LNCaP clone FGC (cell line): ENCODE data around the gene CACNB4.

Experiments used
- DNase-seq: peaks from one replicate; pipeline ENCODE4 v3.0.0-alpha.2; 2011; ENCODE audit warnings: low read depth
- H3K4me3 ChIP-seq: 2 replicates; pipeline ENCODE4 v1.5.1; 2011; ENCODE audit warnings: mild to moderate bottlenecking, low read depth, low read length, control low read depth
- TF ChIP-seq, protein P1 (sequence below): IDR thresholded peaks from 2 replicates; pipeline ENCODE4 v1.5.1; 2012; ENCODE audit warnings: mild to moderate bottlenecking; ENCODE audit not compliant: control insufficient read depth, insufficient read depth; ENCODE audit errors: extremely low read depth

The CACNB4 gene

GRCh38 chr2:151851761-151852160 lies 247.1 kb downstream of the CACNB4 start:
- DNase-seq = no peak
- TF ChIP-seq, protein P1, sequence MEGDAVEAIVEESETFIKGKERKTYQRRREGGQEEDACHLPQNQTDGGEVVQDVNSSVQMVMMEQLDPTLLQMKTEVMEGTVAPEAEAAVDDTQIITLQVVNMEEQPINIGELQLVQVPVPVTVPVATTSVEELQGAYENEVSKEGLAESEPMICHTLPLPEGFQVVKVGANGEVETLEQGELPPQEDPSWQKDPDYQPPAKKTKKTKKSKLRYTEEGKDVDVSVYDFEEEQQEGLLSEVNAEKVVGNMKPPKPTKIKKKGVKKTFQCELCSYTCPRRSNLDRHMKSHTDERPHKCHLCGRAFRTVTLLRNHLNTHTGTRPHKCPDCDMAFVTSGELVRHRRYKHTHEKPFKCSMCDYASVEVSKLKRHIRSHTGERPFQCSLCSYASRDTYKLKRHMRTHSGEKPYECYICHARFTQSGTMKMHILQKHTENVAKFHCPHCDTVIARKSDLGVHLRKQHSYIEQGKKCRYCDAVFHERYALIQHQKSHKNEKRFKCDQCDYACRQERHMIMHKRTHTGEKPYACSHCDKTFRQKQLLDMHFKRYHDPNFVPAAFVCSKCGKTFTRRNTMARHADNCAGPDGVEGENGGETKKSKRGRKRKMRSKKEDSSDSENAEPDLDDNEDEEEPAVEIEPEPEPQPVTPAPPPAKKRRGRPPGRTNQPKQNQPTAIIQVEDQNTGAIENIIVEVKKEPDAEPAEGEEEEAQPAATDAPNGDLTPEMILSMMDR = no peak
- H3K4me3 ChIP-seq = no peak overlapping the region

DNA sequence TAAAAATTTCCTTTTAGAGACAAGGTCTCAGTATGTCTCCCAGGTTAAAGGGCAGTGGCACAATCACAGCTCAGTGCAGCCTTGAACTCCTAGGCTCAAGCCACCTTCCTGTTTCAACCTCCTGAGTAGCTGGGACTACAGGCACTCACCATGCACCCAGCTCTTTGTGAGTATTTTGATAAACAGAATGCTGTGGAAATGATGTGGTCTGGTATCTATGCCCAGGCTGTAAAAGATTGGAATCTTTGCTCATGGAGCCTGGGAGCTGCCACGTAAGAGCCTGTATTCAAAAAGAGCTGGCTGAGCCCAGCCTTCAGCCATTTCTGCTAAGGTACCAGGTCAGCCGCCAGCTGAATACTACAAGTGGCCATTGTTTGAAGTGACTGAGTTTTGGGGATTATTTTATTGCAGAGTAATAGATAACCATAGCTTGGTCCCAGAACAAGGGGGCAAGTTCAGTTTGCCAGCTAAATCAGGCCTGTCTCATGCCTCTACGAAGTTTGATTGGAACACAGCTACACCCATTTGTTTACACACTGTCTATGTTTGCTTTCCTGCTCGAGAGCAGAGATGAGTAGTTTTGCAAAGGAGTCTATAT lies 249.3 kb downstream of the CACNB4 start:
- no peak for DNase-seq
- TF ChIP-seq, protein P1 = no peak

GRCh38 chr2:151845884-151846283 lies 253.0 kb downstream of the CACNB4 start:
- H3K4me3 ChIP-seq = no peak overlapping the region
- DNase-seq = no peak
- TF ChIP-seq, protein P1 = no peak

More for the DNA sequence above, 249.3 kb downstream of the CACNB4 start:
- H3K4me3 ChIP-seq = no peak overlapping the region

GRCh38 chr2:151845481-151845880 lies 253.4 kb downstream of the CACNB4 start:
- DNase-seq = no peak
- TF ChIP-seq, protein P1 = no peak

GRCh38 chr2:151844211-151844896 lies 254.5 kb downstream of the CACNB4 start:
- no peak overlapping the region for H3K4me3 ChIP-seq
- no peak for DNase-seq
- TF ChIP-seq, protein P1 = no peak

More at GRCh38 chr2:151845481-151845880, 253.4 kb downstream of the CACNB4 start:
- no peak overlapping the region for H3K4me3 ChIP-seq

DNA sequence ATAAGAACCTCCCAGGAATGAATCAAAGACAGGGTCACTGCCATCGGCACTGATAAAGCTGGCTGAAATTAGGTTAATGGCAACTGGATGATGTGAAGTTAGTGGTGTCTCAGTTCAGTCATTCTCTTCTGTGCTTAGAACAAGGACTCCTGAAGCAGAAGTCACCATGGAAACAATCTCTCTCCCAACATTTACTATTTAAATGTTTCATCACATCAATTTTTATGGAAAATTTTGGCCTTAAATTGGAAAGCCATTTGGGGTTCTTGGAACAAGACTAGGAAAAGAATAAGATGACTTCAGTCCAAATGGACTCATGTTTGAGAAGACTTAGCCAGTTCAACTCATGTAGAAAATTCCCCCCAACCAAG lies 255.2 kb downstream of the CACNB4 start:
- no peak overlapping the region for H3K4me3 ChIP-seq
- DNase-seq = no peak
- TF ChIP-seq, protein P1 = no peak
